ENCODE measurements around the gene S100B. TPM values are rescaled to one million over a fixed set of nuclear protein-coding genes. Genes with fewer than 3 reads are reported as not detected.

The S100B gene
- total and polyA plus RNA-seq, 2 of the 13 experiments (the other 11 are each of a cell fraction or from before 2014, with no cell fraction given) = not detected

GRCh38 chr21:46635324-46636180 lies 30.7 kb upstream of the S100B start, which contains the start of gene PRMT2 (continued):
- no peak for TF ChIP-seq ZNF780A (CRISPR knock-in tag; IDR thresholded peaks at IDR 0.05)
- TF ChIP-seq RFXANK (CRISPR knock-in tag; IDR thresholded peaks at IDR 0.05) = no peak
- 0 out of 2 replicates have a peak, but pooled peaks have one; percentile 63 for TF ChIP-seq NFE2L1 (CRISPR knock-in tag; IDR thresholded peaks at IDR 0.05; ENCODE audit: borderline replicate concordance)
- 0 out of 2 replicates have a peak, but pooled peaks have one; percentile 59 for TF ChIP-seq CENPT (CRISPR knock-in tag; IDR thresholded peaks at IDR 0.05; ENCODE audit: low read depth)
- TF ChIP-seq TFDP2 (CRISPR knock-in tag; IDR thresholded peaks at IDR 0.05) = peak; percentile 83
- TF ChIP-seq ZBTB2 (CRISPR knock-in tag; IDR thresholded peaks at IDR 0.05; ENCODE audit: low read depth) = no peak
- TF ChIP-seq THAP9 (CRISPR knock-in tag; IDR thresholded peaks at IDR 0.05; ENCODE audit: borderline replicate concordance) = peak; percentile 83
- TF ChIP-seq MAX (IDR thresholded peaks at IDR 0.05) = peak; percentile 78; the same call in 1 of the 2 replicates
- TF ChIP-seq POGK (CRISPR knock-in tag; conservative IDR thresholded peaks at IDR 0.05) = no peak
- no peak; the same call in 1 of the 2 replicates for TF ChIP-seq ZNF160 (CRISPR knock-in tag; IDR thresholded peaks at IDR 0.05)
- TF ChIP-seq ZFYVE20 (CRISPR knock-in tag; IDR thresholded peaks at IDR 0.05; ENCODE audit: borderline replicate concordance, low read depth) = no peak
- no peak for TF ChIP-seq ZNF598 (CRISPR knock-in tag; IDR thresholded peaks at IDR 0.05; ENCODE audit: borderline replicate concordance)
- TF ChIP-seq SMARCE1 (IDR thresholded peaks at IDR 0.05; ENCODE audit: borderline replicate concordance) = no peak
- no peak for TF ChIP-seq SMARCC2 (IDR thresholded peaks at IDR 0.05)
- TF ChIP-seq ZNF549 (CRISPR knock-in tag; IDR thresholded peaks at IDR 0.05) = no peak
- TF ChIP-seq ZKSCAN5 (CRISPR knock-in tag; IDR thresholded peaks at IDR 0.05) = no peak
- TF ChIP-seq NONO (IDR thresholded peaks at IDR 0.05) = no peak
- peak; percentile 50 for TF ChIP-seq NONO (CRISPR knock-in tag; conservative IDR thresholded peaks at IDR 0.05)
- peak; percentile 85; the same call in 1 of the 2 replicates for TF ChIP-seq ZNF607 (CRISPR knock-in tag; IDR thresholded peaks at IDR 0.05; ENCODE audit: borderline replicate concordance)
- no peak for TF ChIP-seq ZFP37 (CRISPR knock-in tag; IDR thresholded peaks at IDR 0.05; ENCODE audit: borderline replicate concordance)
- 0 out of 2 replicates have a peak, but pooled peaks have one; percentile 36 for TF ChIP-seq ZNF484 (CRISPR knock-in tag; IDR thresholded peaks at IDR 0.05; ENCODE audit: borderline replicate concordance, low read depth)
- no peak for TF ChIP-seq SMAD3 (CRISPR knock-in tag; IDR thresholded peaks at IDR 0.05)

All from HepG2 (cell line).